ENCODE measurements around the gene ZNF280B. TPM values are rescaled to one million over a fixed set of nuclear protein-coding genes. Genes with fewer than 3 reads are reported as not detected.

The ZNF280B gene
- total and polyA plus RNA-seq, 2 experiments from 2014 or later, result 5.5 to 6.7 TPM

DNA sequence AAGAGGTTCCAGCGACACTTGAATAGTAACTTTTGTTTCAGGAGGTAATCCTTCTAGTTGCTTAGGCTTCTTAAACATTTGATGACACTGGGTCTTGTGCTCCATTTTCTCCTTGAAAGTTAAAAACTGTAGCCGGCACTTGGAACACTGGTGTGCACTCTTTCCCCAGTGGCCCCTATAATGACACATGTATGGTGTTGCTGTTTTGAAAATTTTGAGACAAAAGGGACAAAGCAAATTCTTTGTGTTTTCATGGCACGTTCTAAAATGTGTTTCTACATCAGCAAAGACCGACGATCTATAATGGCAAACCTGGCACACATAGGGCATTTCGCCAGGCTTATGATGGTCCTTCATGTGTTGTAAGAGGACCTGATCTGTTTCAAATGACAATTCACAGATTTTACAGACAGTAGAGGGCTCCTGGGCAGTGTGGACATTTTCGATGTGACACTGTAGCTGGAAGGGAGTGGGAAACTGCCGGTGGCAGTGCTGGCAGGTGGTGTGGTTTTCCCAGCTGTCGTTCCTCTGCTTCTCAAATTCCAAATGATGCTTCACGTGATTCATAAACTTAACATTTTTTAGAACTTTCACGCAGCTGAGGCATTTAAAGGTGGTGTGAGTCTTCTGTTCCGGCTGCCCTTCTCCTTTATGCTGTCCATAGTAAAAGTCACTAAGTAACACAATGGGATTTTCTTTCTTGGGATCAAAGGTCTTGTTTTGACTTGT is 20.5 kb downstream of the ZNF280B start:
- TF ChIP-seq, protein P1, sequence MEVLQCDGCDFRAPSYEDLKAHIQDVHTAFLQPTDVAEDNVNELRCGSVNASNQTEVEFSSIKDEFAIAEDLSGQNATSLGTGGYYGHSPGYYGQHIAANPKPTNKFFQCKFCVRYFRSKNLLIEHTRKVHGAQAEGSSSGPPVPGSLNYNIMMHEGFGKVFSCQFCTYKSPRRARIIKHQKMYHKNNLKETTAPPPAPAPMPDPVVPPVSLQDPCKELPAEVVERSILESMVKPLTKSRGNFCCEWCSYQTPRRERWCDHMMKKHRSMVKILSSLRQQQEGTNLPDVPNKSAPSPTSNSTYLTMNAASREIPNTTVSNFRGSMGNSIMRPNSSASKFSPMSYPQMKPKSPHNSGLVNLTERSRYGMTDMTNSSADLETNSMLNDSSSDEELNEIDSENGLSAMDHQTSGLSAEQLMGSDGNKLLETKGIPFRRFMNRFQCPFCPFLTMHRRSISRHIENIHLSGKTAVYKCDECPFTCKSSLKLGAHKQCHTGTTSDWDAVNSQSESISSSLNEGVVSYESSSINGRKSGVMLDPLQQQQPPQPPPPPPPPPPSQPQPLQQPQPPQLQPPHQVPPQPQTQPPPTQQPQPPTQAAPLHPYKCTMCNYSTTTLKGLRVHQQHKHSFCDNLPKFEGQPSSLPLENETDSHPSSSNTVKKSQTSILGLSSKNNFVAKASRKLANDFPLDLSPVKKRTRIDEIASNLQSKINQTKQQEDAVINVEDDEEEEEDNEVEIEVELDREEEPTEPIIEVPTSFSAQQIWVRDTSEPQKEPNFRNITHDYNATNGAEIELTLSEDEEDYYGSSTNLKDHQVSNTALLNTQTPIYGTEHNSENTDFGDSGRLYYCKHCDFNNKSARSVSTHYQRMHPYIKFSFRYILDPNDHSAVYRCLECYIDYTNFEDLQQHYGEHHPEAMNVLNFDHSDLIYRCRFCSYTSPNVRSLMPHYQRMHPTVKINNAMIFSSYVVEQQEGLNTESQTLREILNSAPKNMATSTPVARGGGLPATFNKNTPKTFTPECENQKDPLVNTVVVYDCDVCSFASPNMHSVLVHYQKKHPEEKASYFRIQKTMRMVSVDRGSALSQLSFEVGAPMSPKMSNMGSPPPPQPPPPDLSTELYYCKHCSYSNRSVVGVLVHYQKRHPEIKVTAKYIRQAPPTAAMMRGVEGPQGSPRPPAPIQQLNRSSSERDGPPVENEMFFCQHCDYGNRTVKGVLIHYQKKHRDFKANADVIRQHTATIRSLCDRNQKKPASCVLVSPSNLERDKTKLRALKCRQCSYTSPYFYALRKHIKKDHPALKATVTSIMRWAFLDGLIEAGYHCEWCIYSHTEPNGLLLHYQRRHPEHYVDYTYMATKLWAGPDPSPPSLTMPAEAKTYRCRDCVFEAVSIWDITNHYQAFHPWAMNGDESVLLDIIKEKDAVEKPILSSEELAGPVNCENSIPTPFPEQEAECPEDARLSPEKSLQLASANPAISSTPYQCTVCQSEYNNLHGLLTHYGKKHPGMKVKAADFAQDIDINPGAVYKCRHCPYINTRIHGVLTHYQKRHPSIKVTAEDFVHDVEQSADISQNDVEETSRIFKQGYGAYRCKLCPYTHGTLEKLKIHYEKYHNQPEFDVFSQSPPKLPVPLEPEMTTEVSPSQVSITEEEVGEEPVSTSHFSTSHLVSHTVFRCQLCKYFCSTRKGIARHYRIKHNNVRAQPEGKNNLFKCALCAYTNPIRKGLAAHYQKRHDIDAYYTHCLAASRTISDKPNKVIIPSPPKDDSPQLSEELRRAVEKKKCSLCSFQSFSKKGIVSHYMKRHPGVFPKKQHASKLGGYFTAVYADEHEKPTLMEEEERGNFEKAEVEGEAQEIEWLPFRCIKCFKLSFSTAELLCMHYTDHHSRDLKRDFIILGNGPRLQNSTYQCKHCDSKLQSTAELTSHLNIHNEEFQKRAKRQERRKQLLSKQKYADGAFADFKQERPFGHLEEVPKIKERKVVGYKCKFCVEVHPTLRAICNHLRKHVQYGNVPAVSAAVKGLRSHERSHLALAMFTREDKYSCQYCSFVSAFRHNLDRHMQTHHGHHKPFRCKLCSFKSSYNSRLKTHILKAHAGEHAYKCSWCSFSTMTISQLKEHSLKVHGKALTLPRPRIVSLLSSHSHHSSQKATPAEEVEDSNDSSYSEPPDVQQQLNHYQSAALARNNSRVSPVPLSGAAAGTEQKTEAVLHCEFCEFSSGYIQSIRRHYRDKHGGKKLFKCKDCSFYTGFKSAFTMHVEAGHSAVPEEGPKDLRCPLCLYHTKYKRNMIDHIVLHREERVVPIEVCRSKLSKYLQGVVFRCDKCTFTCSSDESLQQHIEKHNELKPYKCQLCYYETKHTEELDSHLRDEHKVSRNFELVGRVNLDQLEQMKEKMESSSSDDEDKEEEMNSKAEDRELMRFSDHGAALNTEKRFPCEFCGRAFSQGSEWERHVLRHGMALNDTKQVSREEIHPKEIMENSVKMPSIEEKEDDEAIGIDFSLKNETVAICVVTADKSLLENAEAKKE (CRISPR knock-in tag; IDR thresholded peaks at IDR 0.05), result no peak
- TF ChIP-seq, protein P2, sequence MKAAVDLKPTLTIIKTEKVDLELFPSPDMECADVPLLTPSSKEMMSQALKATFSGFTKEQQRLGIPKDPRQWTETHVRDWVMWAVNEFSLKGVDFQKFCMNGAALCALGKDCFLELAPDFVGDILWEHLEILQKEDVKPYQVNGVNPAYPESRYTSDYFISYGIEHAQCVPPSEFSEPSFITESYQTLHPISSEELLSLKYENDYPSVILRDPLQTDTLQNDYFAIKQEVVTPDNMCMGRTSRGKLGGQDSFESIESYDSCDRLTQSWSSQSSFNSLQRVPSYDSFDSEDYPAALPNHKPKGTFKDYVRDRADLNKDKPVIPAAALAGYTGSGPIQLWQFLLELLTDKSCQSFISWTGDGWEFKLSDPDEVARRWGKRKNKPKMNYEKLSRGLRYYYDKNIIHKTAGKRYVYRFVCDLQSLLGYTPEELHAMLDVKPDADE (IDR thresholded peaks at IDR 0.05), result no peak
- TF ChIP-seq STAT1 (IDR thresholded peaks at IDR 0.05; ENCODE audit: unreplicated experiment), result no peak
- no peak for TF ChIP-seq JUNB (IDR thresholded peaks at IDR 0.05; ENCODE audit: unreplicated experiment)
- TF ChIP-seq, protein P3, sequence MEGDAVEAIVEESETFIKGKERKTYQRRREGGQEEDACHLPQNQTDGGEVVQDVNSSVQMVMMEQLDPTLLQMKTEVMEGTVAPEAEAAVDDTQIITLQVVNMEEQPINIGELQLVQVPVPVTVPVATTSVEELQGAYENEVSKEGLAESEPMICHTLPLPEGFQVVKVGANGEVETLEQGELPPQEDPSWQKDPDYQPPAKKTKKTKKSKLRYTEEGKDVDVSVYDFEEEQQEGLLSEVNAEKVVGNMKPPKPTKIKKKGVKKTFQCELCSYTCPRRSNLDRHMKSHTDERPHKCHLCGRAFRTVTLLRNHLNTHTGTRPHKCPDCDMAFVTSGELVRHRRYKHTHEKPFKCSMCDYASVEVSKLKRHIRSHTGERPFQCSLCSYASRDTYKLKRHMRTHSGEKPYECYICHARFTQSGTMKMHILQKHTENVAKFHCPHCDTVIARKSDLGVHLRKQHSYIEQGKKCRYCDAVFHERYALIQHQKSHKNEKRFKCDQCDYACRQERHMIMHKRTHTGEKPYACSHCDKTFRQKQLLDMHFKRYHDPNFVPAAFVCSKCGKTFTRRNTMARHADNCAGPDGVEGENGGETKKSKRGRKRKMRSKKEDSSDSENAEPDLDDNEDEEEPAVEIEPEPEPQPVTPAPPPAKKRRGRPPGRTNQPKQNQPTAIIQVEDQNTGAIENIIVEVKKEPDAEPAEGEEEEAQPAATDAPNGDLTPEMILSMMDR (conservative IDR thresholded peaks at IDR 0.05; ENCODE audit: low read depth in 2 of 2), result no peak
- no peak for TF ChIP-seq ZNF114 (CRISPR knock-in tag; IDR thresholded peaks at IDR 0.05)
- TF ChIP-seq, protein P4, sequence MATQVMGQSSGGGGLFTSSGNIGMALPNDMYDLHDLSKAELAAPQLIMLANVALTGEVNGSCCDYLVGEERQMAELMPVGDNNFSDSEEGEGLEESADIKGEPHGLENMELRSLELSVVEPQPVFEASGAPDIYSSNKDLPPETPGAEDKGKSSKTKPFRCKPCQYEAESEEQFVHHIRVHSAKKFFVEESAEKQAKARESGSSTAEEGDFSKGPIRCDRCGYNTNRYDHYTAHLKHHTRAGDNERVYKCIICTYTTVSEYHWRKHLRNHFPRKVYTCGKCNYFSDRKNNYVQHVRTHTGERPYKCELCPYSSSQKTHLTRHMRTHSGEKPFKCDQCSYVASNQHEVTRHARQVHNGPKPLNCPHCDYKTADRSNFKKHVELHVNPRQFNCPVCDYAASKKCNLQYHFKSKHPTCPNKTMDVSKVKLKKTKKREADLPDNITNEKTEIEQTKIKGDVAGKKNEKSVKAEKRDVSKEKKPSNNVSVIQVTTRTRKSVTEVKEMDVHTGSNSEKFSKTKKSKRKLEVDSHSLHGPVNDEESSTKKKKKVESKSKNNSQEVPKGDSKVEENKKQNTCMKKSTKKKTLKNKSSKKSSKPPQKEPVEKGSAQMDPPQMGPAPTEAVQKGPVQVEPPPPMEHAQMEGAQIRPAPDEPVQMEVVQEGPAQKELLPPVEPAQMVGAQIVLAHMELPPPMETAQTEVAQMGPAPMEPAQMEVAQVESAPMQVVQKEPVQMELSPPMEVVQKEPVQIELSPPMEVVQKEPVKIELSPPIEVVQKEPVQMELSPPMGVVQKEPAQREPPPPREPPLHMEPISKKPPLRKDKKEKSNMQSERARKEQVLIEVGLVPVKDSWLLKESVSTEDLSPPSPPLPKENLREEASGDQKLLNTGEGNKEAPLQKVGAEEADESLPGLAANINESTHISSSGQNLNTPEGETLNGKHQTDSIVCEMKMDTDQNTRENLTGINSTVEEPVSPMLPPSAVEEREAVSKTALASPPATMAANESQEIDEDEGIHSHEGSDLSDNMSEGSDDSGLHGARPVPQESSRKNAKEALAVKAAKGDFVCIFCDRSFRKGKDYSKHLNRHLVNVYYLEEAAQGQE (IDR thresholded peaks at IDR 0.05; ENCODE audit: unreplicated experiment), result no peak
- no peak for TF ChIP-seq CREB1 (CRISPR knock-in tag; IDR thresholded peaks at IDR 0.05; ENCODE audit: low read depth)
- no peak for TF ChIP-seq EZH2 (IDR thresholded peaks at IDR 0.05; ENCODE audit: low read depth, unreplicated experiment)
- TF ChIP-seq EZH2phosphoT487 (IDR thresholded peaks at IDR 0.05; ENCODE audit: unreplicated experiment), result no peak
- no peak for TF ChIP-seq POLR2AphosphoS5 (IDR thresholded peaks at IDR 0.05; ENCODE audit: low read depth)
- TF ChIP-seq NANOG (IDR thresholded peaks at IDR 0.05; ENCODE audit: borderline replicate concordance), result no peak
- no peak for TF ChIP-seq ZNF331 (CRISPR knock-in tag; IDR thresholded peaks at IDR 0.05; ENCODE audit: low read depth)
- no peak overlapping the region for H3K27ac ChIP-seq (ENCODE audit: low read depth)
- no peaks in the 10 kb centered on the region; the same call in 2 of the 3 replicates for H3K9me3 Mint-ChIP-seq
- no peak overlapping the region for H3K27ac Mint-ChIP-seq
- H3K4me2 ChIP-seq, result no peak overlapping the region
- H3K79me2 ChIP-seq (replicated peaks; ENCODE audit: insufficient read depth), result no peaks in the 10 kb centered on the region
- H2AFZ ChIP-seq, result no peak overlapping the region
- DNase-seq (ENCODE audit: low spot score) (no peak), ATAC-seq (no peak)
- H3K27me3 Mint-ChIP-seq (ENCODE audit: insufficient read depth, low read depth, poor library complexity), result peaks cover 16% of the 10 kb centered on the region
- peaks cover 40% of the 10 kb centered on the region for H3K36me3 Mint-ChIP-seq (ENCODE audit: low read depth)
- H3K9me2 ChIP-seq (ENCODE audit: insufficient read depth), result no peaks in the 10 kb centered on the region
- peaks cover 12% of the 10 kb centered on the region for H3K36me3 ChIP-seq (ENCODE audit: insufficient read depth)
- peaks cover 5% of the 10 kb centered on the region; the same call in 1 of the 3 replicates for H3K4me1 Mint-ChIP-seq
- H3F3A ChIP-seq (replicated peaks; ENCODE audit: low read depth), result no peaks in the 10 kb centered on the region
- H3K4me1 ChIP-seq (ENCODE audit: insufficient read depth), result peaks cover 4% of the 10 kb centered on the region; the same call in 1 of the 2 replicates
- H3K4me3 ChIP-seq, result no peak overlapping the region
- peaks cover 6% of the 10 kb centered on the region for H4K20me1 ChIP-seq (replicated peaks; ENCODE audit: insufficient read depth)
- peaks cover 53% of the 10 kb centered on the region for H3K27me3 ChIP-seq (ENCODE audit: insufficient read depth)
- no peak overlapping the region for H3K4me3 Mint-ChIP-seq

Data from GM23338 (cell line).